ENCODE data around the gene INVS.

DNA sequence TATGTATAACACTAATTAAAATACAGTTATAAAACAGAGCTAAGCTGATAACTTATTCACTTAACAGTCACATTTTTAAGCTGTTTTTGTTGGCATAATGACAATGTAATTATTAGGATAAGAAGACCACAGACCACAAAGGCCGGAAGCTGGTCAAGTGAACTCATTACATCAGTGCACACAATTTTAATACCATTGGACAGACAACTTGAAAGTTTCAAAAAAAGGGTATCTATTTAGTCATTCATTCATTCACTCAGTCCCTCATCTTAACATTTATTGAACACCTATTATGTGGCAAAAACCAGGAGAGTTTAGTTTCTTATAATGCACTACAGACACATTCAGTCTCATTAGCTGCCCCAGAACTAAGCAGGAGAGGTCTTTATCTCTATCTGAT, 11.8 kb upstream of the INVS start:
- TF ChIP-seq, protein P1, sequence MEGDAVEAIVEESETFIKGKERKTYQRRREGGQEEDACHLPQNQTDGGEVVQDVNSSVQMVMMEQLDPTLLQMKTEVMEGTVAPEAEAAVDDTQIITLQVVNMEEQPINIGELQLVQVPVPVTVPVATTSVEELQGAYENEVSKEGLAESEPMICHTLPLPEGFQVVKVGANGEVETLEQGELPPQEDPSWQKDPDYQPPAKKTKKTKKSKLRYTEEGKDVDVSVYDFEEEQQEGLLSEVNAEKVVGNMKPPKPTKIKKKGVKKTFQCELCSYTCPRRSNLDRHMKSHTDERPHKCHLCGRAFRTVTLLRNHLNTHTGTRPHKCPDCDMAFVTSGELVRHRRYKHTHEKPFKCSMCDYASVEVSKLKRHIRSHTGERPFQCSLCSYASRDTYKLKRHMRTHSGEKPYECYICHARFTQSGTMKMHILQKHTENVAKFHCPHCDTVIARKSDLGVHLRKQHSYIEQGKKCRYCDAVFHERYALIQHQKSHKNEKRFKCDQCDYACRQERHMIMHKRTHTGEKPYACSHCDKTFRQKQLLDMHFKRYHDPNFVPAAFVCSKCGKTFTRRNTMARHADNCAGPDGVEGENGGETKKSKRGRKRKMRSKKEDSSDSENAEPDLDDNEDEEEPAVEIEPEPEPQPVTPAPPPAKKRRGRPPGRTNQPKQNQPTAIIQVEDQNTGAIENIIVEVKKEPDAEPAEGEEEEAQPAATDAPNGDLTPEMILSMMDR (IDR thresholded peaks at IDR 0.05): no peak
- TF ChIP-seq POLR2A (IDR thresholded peaks at IDR 0.05): no peak

Measured in heart left ventricle (tissue), 13 donors.